Parathyroid adenoma (tissue), 2 donors: ENCODE results near the gene OGDH.

Experiments used
- H2AFZ ChIP-seq: fragments of 300-600 bp; sonication (generic); one replicate; pipeline ENCODE4 v1.7.0; 2017; ENCODE audit warnings: antibody characterized with exemption, mild to moderate bottlenecking
- H3K27ac ChIP-seq: fragments of 300-600 bp; sonication (generic); one replicate; pipeline ENCODE4 v1.7.0; 2017
- H3K27me3 ChIP-seq: fragments of 300-600 bp; sonication (generic); one replicate; pipeline ENCODE4 v1.7.0; 2017; ENCODE audit warnings: low read length; ENCODE audit not compliant: control insufficient read depth, insufficient read depth
- H3K36me3 ChIP-seq: fragments of 300-600 bp; sonication (generic); one replicate; pipeline ENCODE4 v1.7.0; 2017; ENCODE audit warnings: low read length; ENCODE audit not compliant: control insufficient read depth, insufficient read depth
- H3K4me1 ChIP-seq: fragments of 300-600 bp; sonication (generic); one replicate; pipeline ENCODE4 v1.7.0; 2017; ENCODE audit warnings: control low read depth
- H3K4me2 ChIP-seq: fragments of 300-600 bp; sonication (generic); one replicate; pipeline ENCODE4 v1.7.0; 2017; ENCODE audit warnings: low read length
- H3K4me3 ChIP-seq: fragments of 300-600 bp; sonication (generic); one replicate; pipeline ENCODE4 v1.7.0; 2017; ENCODE audit warnings: low read depth, low read length
- H3K79me2 ChIP-seq: fragments of 300-600 bp; sonication (generic); one replicate; pipeline ENCODE4 v1.7.0; 2017; ENCODE audit warnings: control low read depth
- H3K9ac ChIP-seq: fragments of 300-600 bp; sonication (generic); one replicate; pipeline ENCODE4 v1.7.0; 2017; ENCODE audit warnings: mild to moderate bottlenecking
- H3K9me3 ChIP-seq: fragments of 300-600 bp; sonication (generic); one replicate; pipeline ENCODE4 v1.7.0; 2017; ENCODE audit warnings: low read length; ENCODE audit not compliant: control insufficient read depth
- CTCF ChIP-seq: fragments of 300-600 bp; sonication (generic); IDR thresholded peaks from one replicate; pipeline ENCODE4 v1.7.0; 2017; ENCODE audit warnings: antibody characterized with exemption, mild to moderate bottlenecking
- donor health status: primary hyperparathyroidism.

The OGDH gene

GRCh38 chr7:44676776-44677175, 70.3 kb downstream of the OGDH start:
- Histone ChIP-seq H3K4me3 (no peak overlapping the region), H3K4me1 (peaks cover 26% of the 10 kb centered on the region), H3K9ac (no peak overlapping the region), H2AFZ (no peak overlapping the region), H3K9me3 (no peaks in the 10 kb centered on the region), H3K27ac (no peak overlapping the region), H3K4me2 (no peak overlapping the region), H3K79me2 (no peaks in the 10 kb centered on the region), H3K27me3 (no peaks in the 10 kb centered on the region), H3K36me3 (no peaks in the 10 kb centered on the region)
- no peak for TF ChIP-seq CTCF

GRCh38 chr7:44678101-44678470, 71.7 kb downstream of the OGDH start:
- Histone ChIP-seq H3K9me3 (no peaks in the 10 kb centered on the region), H2AFZ (no peak overlapping the region), H3K4me3 (no peak overlapping the region), H3K4me2 (peak overlapping the region; percentile 28), H3K79me2 (no peaks in the 10 kb centered on the region), H3K27ac (peak overlapping the region; percentile 81), H3K36me3 (no peaks in the 10 kb centered on the region), H3K27me3 (no peaks in the 10 kb centered on the region), H3K9ac (no peak overlapping the region), H3K4me1 (peaks cover 26% of the 10 kb centered on the region)
- no peak for TF ChIP-seq CTCF

- Histone ChIP-seq H3K27ac (peak overlapping the region; percentile 81), H2AFZ (peak overlapping the region; percentile 29), H3K36me3 (no peaks in the 10 kb centered on the region), H3K27me3 (no peaks in the 10 kb centered on the region), H3K79me2 (no peaks in the 10 kb centered on the region), H3K4me3 (no peak overlapping the region), H3K9ac (no peak overlapping the region), H3K9me3 (no peaks in the 10 kb centered on the region), H3K4me2 (peak overlapping the region; percentile 28), H3K4me1 (peaks cover 26% of the 10 kb centered on the region)
- TF ChIP-seq CTCF, result no peak
Observed at GRCh38 chr7:44678471-44679179, 72.2 kb downstream of the OGDH start.

- Histone ChIP-seq H3K27ac (no peak overlapping the region), H3K27me3 (no peaks in the 10 kb centered on the region), H3K9ac (no peak overlapping the region), H3K79me2 (no peaks in the 10 kb centered on the region), H3K9me3 (no peaks in the 10 kb centered on the region), H3K4me1 (peaks cover 26% of the 10 kb centered on the region), H3K4me2 (no peak overlapping the region), H3K4me3 (no peak overlapping the region), H2AFZ (no peak overlapping the region), H3K36me3 (no peaks in the 10 kb centered on the region)
- no peak for TF ChIP-seq CTCF
Observed at GRCh38 chr7:44681645-44682044, 75.2 kb downstream of the OGDH start.

- no peak for TF ChIP-seq CTCF
- Histone ChIP-seq H3K79me2 (peaks cover 6% of the 10 kb centered on the region), H2AFZ (no peak overlapping the region), H3K27me3 (no peaks in the 10 kb centered on the region), H3K9me3 (no peaks in the 10 kb centered on the region), H3K4me2 (no peak overlapping the region), H3K4me1 (no peaks in the 10 kb centered on the region), H3K36me3 (no peaks in the 10 kb centered on the region), H3K27ac (no peak overlapping the region), H3K4me3 (no peak overlapping the region), H3K9ac (no peak overlapping the region)
Observed at GRCh38 chr7:44685723-44686122, 79.3 kb downstream of the OGDH start.
